GM12872 (cell line): Measurements from ENCODE around the gene DNAJC1.
A peak's percentile ranks its signal among the peaks of the same experiment; 100 is the strongest.

Experiments
- TF ChIP-seq, protein P1 (sequence below): IDR thresholded peaks from 3 replicates; pipeline ENCODE4 v1.5.1; 2011; ENCODE audit warnings: low read depth, mild to moderate bottlenecking, low read length, moderate library complexity; ENCODE audit not compliant: insufficient read depth

DNAJC1 gene, protein sequence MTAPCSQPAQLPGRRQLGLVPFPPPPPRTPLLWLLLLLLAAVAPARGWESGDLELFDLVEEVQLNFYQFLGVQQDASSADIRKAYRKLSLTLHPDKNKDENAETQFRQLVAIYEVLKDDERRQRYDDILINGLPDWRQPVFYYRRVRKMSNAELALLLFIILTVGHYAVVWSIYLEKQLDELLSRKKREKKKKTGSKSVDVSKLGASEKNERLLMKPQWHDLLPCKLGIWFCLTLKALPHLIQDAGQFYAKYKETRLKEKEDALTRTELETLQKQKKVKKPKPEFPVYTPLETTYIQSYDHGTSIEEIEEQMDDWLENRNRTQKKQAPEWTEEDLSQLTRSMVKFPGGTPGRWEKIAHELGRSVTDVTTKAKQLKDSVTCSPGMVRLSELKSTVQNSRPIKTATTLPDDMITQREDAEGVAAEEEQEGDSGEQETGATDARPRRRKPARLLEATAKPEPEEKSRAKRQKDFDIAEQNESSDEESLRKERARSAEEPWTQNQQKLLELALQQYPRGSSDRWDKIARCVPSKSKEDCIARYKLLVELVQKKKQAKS

DNA sequence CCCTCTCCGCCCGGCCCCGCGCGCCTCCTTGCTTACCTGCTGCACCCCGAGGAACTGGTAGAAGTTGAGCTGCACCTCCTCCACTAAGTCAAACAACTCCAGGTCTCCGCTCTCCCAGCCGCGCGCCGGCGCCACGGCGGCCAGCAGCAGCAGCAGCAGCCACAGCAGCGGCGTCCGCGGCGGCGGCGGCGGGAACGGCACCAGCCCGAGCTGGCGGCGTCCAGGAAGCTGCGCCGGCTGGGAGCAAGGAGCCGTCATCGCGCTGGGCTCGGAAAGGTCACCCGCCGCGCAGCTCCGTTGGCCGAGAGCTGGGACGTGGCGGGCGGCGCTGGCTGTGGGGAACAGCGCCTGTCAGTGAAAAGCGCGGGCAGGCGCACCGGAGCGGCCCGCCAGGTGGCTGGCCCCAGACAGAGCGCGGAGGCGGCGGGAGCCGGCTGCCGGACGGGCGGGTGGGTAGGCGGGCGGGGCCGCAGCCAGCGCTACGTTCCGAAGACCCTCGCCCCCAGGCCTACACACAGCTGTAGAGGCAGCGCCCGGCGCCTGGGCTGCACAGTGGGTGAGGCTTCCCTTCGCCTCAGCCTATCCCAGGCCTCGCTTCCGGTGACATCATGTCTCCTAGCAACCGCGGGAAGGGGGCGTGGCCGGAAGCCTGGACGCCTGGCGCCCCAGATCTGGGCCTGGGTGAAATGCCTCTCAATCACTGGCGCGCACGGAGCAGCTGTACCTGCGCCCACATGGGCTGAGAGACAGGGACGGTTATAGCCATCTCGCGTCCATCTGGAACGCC is at the start of gene DNAJC1:
TSS of gene DNAJC1 (minus strand) at position 554 of the 787 bp plus-strand sequence. CDS start at position 258, 296 bp downstream.
- TF ChIP-seq, protein P1, sequence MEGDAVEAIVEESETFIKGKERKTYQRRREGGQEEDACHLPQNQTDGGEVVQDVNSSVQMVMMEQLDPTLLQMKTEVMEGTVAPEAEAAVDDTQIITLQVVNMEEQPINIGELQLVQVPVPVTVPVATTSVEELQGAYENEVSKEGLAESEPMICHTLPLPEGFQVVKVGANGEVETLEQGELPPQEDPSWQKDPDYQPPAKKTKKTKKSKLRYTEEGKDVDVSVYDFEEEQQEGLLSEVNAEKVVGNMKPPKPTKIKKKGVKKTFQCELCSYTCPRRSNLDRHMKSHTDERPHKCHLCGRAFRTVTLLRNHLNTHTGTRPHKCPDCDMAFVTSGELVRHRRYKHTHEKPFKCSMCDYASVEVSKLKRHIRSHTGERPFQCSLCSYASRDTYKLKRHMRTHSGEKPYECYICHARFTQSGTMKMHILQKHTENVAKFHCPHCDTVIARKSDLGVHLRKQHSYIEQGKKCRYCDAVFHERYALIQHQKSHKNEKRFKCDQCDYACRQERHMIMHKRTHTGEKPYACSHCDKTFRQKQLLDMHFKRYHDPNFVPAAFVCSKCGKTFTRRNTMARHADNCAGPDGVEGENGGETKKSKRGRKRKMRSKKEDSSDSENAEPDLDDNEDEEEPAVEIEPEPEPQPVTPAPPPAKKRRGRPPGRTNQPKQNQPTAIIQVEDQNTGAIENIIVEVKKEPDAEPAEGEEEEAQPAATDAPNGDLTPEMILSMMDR, result 0 out of 3 replicates have a peak, but pooled peaks have one; percentile 10

DNA sequence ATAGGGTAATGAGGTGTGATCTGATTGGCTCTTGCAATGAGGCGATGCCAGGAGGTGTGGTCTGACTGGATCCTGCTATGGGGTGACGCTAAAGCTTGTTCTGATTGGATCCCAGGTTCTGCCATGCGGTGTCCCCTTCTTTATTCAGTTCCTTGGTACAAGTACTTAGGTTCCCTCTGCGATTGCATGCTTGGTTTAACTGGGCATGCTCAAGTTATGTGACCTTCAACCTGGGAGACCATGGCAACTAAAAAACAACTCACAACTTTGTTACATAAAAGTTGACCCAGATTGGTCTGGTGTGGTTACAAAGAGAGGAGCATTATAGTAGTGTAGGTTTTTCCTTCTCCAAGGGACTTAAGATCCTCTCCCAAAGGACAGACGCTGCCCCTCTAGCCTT is 49.5 kb upstream of the DNAJC1 start:
- TF ChIP-seq, protein P1, result no peak

DNA sequence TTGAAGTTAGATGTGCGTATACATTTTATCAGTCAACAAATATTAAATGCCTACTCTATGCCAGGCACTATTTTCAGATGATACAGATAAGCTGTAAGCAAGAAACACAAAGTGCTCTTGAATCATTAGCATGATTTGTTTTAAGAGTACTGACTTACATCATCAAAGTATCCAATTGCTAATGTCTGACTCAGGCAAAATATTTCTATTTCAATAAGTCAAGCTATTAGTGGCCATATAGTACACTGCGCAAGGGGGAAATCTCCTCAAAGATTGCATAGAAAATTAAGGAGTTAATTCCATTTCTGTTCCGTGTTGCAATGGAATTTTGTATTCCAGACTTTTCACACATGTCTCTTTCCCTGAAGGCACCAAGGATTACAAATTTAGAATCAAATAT is 46.1 kb upstream of the DNAJC1 start:
- TF ChIP-seq, protein P1, result no peak

DNA sequence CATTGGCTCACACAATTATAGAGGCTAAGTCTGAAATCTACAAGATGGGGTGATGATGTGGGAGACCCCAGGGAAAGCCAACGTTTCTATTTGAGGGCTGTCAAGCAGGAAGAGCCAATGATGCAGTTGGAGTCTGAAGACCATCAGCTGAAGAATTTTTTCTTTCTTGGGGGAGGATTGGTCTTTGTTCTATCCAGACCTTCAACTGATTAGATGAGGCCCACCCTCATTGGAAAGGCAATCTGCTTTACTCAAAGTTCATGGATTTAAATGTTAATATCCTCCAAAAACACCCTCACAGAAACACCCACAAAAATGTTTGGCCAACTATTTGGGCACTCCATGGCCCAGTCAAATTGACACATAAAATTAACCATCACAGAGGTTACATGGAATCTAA is 44.3 kb upstream of the DNAJC1 start:
- TF ChIP-seq, protein P1, result no peak

DNA sequence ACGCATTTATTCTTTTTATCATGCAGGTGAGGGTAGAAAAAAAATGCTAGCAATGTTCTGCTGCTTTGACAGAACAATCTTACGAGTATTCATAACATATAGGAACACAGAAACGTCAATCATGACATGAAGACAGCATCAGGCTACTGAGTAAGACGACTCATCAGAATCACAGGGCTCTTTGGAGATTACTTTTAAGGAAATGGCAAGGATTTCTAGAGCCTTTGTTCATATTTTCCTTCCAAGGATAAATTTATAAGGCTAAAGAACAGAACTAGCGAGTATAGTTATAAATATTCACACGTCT is 39.8 kb upstream of the DNAJC1 start:
- TF ChIP-seq, protein P1, result no peak

DNA sequence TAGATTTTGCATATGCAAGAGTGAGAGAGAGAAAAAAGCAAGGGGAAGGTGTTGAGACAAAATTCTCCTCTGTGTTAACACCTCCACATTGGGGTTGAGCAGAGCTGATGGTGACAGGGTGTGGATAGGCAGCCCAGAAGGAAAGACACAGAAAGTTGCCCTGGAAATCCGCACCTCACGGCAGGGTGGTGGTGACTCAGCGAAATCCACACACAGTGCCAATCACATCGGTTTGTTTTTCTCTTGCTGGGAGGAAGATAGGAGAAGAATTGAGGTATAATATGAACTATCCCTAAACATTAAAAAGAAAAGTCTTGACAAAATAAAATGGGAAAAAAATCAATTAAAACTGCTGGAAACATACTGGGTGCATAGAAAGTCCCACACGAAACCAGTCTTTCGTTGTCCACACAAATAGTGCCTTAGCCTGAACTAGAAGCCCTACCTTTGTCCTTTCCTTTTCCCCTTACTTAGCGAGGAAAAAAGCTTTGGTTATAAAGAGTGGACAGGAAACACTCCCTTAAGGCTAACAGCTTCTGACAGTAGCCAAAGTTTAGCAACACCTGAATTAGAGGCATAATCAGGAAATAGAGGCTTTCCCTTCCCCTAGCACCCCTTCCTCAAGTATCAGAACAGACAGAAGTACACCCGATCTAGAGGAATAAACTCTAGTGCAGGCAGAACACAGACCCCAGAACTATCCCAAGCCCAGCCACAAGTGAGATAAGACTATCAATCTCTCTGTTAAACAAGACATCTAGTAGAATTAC is 39.2 kb upstream of the DNAJC1 start:
- TF ChIP-seq, protein P1, result no peak

DNA sequence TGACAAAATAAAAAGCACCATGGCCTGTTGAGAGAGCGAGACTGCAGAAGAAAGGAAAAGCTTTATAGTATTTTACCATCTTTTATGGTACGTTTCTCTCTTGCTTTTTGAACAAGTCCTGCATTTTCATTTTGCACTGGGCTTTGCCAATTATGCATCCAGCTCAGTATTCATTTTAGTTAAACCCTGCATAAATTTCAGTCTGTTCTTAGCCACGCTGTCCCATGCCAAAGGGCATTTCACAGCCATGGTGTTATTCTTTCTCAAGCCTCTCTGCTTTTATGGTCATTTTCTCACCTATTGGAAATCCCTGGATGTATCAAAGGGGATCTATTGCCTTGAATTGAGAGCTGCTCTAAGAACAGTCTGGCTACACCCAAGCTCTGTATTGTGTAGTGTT is 30.8 kb upstream of the DNAJC1 start:
- TF ChIP-seq, protein P1, result no peak
